CD4-positive, alpha-beta T cell treated with Interleukin-2 at 100 ng/mL for 4 hours (primary cell): ENCODE data around the gene TMEM235.
"Not testable (repeated sequence)": the region's sequence is repeated elsewhere in the genome, so short reads cannot be mapped to it uniquely, and the experiment has no call there.

Source experiments
- DNase-seq: peaks from one replicate; pipeline ENCODE4 v3.0.0-alpha.2; 2020; ENCODE audit warnings: low spot score

TMEM235 gene

GRCh38 chr17:78238823-78239488 lies 7.5 kb downstream of the TMEM235 start:
- no peak for DNase-seq

DNA sequence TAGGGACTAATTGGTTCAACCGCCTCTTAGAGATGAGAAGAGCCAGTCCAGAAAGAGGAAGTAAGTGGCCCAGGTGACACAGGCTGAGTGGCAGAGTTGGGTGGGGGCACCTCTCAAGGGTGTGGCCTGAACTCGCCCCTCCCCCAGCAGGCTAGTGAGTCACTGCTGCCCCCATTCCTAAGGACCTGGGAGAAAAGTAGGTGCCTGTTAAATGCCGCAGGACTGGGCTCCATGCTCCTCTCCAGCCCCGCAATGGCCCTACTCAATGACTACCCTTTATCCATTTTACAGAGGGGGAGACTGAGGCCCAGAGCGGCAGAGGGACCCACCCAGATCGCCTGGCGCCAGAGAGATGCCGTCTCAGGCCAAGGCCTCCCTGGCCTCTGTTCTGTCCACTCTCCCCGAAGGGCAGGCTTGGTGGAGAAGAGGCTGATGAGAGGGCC lies 8.1 kb downstream of the TMEM235 start:
- no peak for DNase-seq

DNA sequence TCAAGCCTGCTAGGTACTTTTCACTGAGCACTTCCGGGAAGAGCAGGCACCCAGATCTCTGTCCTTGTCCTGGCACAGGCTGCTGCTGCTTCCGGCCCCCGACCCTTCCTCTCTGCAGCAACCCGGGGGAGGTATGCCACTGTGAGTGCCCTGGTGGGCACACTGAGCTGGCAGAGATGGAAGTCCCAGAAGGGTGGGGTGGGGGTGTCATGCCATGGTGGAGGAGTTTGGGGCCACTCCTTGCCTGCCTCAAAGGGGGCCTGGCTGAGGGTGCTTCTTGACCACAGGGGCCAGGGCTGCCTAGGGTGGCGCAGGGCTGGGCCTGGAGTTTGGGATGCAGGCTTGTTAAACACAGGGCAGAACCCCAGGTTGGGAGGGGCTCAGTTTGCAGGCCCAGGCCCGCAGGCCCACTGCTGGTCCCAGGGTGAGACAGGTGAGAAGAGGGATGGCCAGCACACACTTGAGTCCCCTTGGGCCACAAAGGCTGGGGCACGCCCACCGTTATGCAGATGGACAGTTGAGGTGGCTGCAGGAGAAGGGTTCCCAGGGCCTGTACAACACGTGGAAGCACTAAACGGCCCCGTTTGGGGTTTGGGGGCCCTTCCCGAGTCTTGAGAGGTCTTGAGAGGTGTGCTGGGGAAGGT lies 8.7 kb downstream of the TMEM235 start:
- no peak for DNase-seq

DNA sequence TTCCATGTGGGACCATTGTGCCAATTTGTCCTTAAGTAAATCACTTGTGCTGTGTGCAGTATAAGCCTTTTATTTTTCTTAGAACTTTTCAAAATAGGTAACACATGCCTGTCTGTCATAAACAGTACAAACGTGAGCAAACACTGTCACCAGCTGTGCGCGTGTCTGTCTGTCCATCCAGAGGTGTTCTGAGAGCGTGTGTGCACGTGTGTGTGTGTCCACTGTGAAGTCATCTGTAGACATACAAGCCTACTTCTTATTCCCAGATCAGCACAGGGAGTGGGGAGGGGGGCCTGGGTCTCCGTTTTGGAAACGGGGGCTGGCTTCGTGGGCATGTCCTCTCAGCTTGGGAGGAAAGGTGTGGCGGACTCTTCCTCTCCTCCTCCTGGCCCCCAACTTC lies 9.4 kb downstream of the TMEM235 start:
- no peak for DNase-seq

DNA sequence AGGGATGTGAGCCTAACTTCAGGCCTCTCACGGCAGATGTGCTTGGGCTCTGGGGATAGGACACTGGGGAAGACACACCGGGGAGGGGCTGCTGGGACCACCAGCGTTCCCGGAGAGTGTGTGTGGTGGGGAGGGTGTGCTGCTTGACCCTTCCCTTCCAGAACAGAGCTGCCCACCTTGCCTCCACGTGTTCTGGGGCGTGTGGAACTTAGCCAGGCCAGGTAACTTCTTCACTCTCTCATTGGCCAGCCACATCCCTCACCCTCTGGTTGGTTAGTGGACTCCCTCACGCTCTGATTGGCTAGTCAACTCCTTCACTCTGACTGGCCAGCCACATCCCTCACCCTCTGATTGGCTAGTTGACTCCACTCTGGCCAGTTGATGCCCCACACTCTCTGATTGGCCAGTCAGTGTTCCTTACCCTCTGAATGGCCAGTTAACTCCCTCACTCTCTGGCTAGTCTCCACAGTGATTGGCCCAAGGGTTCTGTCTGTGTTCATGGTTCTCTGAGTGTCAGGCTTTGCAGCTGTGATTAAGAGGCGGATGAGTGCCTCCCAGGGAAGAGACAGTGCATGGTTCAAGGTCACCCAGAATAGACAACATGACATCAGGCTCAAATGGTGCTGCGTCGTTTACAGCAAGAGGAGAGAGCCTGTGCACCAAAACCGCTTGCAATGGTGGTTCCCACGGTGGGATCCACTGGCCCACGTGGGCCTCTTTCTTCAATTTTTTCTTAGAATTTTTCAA lies 10.0 kb downstream of the TMEM235 start:
- no peak for DNase-seq

DNA sequence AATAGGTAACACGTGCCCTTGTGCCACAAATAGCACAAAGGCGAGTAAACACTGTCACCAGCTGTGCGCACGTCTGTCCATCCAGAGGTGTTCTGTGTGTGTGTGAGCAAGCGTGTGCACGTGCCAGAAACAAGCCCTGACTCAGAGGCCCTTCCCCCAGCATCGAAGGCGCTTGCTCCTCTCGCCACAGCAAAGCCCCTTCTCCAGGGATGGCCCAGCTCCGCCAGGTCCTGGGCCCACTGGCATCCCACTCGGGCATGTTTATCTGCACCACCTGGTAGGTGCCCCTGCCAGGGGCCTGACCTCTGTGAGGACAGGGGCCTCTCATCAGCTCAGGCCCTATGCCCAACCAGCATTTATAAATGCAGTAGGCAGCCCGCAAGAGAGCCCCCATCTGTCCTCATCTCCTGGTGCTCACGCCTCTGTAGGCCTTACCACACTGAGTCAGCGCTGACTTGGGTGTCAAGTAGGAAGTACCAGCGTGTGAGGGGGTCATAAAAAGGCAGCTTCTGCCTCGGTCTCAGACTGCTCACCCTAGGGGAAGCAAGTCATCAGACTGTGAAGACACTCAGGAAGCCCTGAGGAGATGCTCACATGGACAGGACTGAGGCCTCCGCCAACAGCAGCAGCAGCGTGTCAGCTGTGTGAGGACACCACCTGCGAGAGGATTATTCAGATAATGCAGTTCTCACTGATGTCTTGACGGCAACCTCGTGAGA lies 10.8 kb downstream of the TMEM235 start:
- peak; percentile 27 for DNase-seq

GRCh38 chr17:78247304-78247703 lies 15.9 kb downstream of the TMEM235 start:
- DNase-seq: no peak

DNA sequence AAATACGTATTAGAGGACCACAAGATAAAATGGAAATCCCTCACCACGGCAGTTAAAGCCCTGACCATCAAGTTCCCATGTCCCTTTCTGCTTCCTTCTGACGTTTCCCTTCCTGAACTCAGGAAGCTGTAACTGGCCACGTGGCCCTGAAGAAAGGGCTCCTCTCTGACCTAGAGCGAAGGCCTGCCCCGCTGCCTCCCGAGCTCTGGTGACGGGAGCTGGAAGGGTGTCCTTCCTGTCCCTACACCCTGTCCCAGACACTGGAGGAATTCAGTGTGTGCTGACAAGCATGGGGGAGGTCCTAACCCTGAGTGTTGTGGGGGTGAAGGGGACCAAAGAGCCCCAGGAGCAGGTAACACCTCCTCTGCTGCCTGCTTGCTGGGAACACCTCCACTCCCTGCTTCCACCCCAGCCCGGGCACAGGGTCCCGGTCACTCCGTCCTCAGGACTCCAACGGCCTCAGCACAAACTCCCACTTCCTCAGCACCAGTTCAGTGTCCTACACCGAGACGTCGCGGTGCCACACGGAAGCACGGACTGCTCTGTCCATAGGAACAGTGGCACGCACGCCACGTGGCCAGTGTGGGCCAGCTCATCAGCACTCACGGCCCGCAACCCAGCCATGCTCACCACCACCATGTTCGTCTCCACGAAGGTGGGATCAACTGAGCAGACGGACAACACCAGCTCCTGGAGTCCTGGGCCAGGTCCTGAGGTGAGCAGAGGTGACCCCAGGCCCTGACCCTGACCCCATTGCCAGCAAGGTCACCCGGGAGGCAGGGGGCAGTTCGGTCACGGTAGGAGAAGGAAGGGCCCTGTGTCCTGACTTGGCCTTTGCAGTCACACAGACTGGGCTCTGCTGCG lies 16.9 kb downstream of the TMEM235 start:
- DNase-seq: no peak

DNA sequence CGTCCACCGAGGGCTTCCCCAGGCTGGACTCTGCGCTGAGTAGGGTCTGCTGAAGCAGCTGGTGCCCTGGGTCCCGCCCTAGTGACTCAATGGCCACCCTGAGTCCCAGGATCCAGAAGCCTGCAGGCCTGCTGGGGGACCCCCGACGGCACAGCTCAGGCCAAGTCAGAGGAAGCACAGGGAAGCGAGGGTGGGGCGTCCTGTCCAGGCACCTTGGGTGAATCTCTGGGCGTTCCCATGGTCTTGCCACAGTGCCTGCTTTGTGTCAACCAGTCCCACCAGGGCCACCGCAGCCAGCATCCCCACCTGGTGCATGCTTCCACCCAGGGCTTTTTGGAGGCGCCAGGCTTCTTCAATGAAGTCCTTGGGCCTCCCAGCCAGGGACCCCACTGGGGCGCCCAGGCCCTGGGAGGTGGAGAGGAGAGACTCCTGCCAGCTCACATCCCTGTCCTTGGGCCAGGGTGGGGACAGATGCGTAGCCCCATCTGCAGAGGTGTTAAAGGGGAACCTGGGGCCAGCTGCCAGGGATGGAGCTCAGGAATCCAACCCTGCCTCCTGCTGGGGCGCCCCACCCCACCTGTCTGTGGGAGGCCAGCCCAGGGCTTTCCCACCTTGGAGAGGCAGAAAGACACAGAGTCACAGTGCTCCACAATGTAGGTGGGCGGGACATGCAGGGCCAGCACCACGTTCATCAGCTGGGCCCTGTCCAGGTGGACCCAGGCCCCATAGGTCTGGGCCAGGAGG lies 17.8 kb downstream of the TMEM235 start:
- DNase-seq: no peak

GRCh38 chr17:78249818-78250806 lies 18.7 kb downstream of the TMEM235 start:
- no peak for DNase-seq

DNA sequence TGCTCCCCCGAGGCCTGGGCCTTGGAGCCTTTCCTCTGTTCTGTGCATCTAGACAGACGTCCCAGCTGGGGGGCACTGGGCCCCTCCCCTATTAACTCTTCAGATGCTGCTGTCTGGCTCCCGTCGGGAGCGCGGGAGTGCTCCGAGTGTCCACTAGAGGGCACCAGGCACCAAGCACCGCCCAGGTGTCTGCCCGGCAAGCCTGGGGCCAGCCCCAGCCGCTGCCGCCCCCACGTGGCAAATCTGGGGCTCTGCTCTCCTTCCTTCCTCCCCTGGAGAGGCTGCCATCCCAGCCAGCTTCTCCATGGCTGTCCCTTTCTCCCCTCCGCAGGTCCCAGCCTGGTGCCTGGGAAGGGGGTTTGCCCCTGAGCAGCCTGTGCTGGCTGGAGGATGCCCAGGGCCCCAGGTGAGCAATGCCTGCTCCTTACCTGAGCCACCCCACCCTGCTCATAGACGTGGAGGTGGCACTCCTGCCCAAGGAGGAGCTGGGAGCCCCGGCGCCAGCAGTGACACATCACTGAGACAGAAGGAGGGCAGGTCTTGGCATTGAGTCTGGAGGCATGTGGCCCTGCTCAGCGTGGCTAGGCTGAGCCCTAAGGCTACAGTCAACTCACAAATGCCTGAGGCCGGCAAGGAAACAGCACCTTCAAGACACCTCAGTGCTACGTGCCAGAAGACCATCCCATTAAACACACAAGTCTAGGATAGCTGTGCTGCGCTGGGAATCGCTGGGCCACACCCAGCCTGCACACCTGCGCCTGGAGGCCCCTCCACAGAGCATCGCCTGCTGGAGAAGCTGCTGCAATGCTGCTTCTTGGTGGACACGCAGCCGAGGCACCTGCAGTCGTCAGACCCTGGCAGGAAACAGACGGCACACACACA lies 19.7 kb downstream of the TMEM235 start:
- peak; percentile 84 for DNase-seq

DNA sequence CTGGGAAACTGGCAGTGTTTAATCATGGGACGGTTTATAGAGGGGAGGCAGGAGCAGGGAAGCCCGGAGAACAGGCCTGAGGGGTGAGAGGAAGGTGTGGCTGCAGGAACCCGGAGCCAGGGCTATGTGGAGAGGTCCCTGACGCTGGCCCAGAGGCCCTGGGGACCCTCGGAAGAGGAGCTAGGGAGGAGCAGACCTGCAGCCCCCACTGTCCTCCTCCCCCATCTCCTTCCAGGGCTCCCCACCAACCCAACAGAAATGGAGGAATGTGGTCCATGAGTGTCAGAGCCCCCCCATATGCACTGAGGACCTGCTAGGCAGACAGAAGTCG lies 20.3 kb downstream of the TMEM235 start:
- DNase-seq: no peak

- DNase-seq: peak; percentile 81
Measured at GRCh38 chr17:78252111-78252634, 20.7 kb downstream of the TMEM235 start.

DNA sequence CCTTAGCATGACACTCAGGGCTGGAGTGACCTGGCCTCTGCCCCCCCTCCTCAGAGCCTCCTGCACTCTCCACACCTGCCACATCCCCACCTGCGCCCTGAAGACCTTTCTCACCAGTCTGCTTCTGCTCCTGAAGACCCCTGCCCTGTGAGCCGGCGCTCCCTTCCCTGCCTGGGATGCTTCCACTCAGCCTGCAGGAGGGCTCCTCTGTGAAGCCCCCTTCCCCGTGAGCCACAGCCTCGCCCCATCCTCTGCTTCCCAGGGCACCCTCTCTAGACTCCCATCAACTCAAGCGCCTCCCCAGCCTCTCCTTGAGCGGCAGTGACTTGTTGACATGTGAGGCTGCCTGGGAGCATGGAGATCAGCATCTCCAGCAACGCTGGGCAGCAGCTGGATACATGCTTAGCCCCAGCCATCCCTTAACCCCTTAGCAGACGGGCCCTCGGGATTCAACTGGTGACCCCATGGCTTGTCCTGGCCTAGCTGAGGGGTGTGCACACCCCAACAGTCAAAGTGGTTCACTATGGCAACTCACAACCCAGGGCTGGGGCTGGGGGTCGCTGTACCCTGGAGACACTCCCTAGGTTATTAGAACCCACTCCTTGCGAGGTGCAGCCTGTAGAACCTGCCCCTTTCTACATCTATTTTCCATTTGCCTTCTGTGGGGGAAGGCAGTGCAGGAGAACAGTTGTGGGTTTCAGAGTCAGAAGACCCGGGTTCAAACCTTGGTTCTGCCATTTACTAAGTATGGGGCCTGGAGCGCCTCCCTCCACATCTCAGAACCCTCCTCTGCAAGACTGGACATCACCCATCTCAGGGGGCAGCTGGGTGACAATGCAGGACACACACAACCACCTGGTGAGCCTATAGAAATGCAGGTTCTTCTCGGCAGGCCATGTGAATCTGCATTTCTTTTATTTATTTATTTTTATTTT lies 21.5 kb downstream of the TMEM235 start:
- DNase-seq: no peak

DNA sequence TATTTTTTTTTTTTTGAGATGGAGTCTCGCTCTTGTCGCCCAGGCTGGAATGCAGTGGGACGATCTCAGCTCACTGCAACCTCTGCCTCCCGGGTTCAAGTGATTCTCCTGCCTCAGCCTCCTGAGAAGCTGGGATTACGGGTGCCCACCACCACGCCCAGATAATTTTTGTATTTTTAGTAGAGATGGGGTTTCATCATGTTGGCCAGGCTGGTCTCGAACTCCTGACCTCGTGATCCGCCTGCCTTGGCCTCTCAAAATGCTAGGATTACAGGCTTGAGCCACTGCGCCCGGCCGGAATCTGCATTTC lies 22.2 kb downstream of the TMEM235 start:
- not testable (repeated sequence) for DNase-seq

- DNase-seq: peak; percentile 80
Measured at GRCh38 chr17:78253946-78254672, 22.7 kb downstream of the TMEM235 start.
